ENCODE measurements around the gene TNFRSF18.

Gene TNFRSF18

GRCh38 chr1:1210726-1211540, 4.5 kb upstream of the TNFRSF18 start:
- DNase-seq: no peak

DNA sequence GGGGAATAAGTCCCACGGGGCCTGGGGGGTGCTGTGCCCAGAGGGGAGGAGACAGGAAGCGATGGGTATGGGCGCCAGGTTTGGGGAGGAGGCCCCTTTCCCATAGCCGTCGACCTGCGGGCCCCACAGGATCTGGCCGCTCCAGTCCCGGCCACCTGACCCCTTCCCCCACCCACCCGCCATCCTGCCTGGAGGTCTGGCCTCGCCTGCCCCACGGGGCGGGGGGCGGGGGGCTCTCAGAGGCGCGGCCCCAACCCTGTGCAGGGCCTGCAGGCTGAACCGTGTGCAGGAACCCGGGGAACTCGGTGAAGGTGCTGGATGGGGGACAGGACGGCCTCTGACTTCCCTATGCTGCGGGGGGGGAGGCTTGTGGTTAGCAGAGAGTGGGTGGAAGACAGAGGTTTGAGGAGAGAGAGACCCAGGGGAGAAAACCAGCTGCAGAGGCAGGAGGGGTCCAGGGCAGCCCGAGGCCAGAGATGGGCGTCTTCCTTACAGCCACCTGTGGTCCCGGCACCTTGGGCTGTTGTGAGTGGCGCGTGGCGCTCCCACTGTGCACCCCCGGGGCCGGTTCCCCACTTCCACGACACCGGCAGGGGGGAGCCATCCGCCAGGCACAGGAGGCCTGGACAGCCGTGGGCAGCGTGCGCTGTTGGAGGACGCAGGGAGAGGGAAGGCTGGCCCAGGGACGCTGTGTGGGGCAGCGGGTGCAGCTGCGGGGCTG, 2.5 kb upstream of the TNFRSF18 start:
- DNase-seq: peak; percentile 66

DNA sequence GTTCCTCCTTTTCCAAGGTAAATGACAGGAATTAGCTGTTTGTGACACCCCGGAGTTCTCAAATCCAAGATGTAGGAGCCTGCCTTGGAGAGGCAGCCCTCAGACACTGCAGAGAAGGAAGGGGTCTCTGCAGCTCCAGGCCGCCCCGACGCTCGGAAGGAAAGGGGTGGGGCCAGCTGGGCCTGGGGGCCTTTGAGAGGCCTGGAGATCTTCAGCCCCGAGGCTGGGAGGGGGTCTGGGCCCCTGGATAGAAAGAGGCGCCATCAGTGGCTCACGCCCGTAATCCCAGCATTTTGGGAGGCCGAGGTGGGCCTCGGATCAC, 1.1 kb upstream of the TNFRSF18 start:
- DNase-seq: no peak

- no peak for DNase-seq
Measured at GRCh38 chr1:1206966-1207531, 657 bp upstream of the TNFRSF18 start.

GRCh38 chr1:1205769-1206375, 520 bp downstream of the TNFRSF18 start:
- DNase-seq: peak; percentile 51

- no peak for DNase-seq
Measured at GRCh38 chr1:1204998-1205768, 1.2 kb downstream of the TNFRSF18 start.

- no peak for DNase-seq
Measured at GRCh38 chr1:1204425-1204920, 1.9 kb downstream of the TNFRSF18 start.

GRCh38 chr1:1203561-1204424, 2.6 kb downstream of the TNFRSF18 start:
- no peak for DNase-seq

DNA sequence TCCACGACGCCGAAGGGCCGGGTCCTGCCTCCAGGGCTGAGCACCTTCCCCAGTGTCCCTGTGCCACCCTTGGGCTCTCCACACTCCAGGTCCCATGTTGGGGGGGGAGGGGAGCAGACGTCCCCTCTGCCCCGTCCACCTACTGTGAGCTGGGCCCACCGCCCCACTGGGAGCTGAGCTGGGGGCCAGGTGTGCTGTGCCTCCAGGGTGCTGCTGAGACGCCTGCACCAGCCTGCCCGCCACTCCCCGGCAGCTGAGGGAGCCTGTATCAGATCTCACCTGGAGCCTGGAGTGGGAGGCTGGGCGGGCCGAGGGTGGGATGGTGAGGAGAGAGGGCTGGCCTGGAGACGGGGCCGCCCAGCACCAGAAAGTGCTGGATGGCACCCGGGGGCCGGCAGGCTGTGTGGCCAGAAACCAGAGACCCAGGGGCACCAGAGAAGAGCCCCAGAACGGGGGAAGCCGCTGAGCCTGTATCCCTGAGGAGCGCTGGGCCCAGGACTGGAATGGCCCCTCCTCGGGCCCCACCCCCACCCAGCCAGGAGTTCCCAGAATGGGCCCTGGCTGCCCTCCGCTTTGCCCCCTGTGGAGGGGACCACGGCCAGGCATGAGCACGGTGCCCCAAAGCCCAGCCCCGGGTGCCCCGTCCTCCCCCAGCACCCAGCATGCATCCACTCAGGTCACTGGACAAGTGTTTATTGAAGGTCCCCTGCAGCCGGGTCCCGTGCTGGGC, 3.4 kb downstream of the TNFRSF18 start:
- DNase-seq: no peak

DNA sequence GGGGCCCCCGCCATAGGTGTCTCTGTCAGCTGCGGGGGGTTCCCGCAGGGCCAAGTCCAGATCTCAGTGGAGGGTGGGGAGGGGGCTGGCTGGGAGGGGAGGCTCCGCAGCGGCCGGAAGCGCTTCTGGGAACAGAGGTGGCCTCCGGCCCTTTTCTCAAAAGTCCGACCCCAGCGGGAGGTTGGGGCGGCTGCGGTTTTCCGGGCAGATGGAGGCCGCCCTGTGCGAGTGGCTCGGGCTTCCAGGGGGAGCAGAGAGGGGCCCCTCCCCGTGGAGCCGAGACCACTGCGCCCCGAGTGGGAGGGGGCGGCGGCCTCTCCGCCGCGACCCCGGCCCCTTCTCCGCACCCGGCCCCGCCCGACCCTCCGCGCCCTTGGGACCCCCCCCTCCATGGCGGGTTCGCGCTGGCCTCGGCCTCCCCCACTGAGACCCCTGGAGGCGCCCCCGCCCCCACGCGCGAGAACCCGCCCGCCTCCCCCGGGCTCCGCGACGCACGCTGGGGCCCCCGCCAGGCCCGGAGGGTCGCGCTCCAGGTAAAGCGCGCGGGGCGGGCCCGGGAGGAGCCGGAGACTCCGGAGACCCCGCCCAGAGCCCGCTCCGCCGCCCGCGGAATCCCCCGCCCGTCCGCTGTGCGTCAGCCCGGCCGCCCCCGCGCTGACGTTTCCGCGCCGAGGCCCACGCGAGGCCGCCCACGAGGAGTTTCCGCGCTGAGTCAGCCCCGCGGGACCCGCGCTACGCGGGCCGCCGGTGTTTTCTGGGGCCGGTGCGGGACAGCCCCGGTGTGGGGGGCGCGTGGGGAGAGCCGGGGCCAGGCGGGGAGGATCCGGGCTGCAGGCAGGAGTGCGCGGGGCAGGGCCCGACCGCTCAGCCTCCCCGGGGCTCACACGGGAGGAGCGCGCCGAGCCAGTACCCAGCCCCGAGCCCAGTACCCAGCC, 5.2 kb downstream of the TNFRSF18 start:
- DNase-seq: peak; percentile 10

- no peak for DNase-seq
Measured at GRCh38 chr1:1199961-1200875, 6.2 kb downstream of the TNFRSF18 start.

GRCh38 chr1:1199141-1199960, 7.0 kb downstream of the TNFRSF18 start:
- DNase-seq: no peak

DNA sequence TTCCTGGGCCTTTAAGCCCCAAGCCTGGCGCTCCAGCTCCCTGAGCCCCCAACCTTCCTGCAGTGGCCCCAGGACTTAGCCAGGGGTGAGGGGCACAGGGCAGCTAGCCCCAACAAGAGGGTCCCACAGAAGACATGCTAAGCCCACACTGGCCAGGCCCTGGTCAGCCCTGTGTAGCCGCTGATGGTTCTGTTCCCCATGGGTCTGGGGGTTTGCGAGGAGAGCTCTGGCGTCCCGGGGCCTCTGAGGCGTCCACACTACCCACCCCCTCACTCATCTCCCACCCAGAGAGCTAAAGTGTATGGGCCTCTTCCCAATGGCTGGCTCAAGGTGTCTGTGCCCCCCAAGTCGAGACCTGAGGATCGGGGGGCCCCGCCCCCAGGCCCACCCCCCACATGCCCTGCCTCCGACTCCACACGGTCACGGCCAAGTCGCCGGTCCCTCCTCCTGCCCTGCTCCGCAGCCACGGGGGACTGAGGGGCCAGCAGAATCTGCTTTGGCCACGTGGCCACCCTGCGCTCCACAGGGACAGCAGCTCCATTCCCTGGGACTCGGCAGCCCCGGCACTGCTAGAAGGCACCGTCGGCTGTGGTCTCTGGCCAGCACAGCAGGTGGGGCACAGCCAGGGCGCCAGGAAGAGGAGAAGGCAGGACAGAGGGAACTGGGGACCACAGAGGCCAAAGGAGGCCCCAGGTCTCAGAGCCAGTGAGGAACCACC, 7.8 kb downstream of the TNFRSF18 start:
- no peak for DNase-seq

- DNase-seq: no peak
Measured at GRCh38 chr1:1197551-1198422, 8.6 kb downstream of the TNFRSF18 start.

GRCh38 chr1:1197188-1197500, 9.2 kb downstream of the TNFRSF18 start:
- DNase-seq: no peak
